C4-2B (cell line): ENCODE measurements around the gene PER1.

Source experiments
- H3K27ac ChIP-seq: fragments of 450-650 bp; 2 replicates; pipeline ENCODE4 v1.5.1; 2017
- ZFX ChIP-seq: fragments of 450-650 bp; IDR thresholded peaks from 2 replicates; pipeline ENCODE4 v1.6.1; 2017
- TF ChIP-seq, protein P1 (sequence below): fragments of 450-650 bp; conservative IDR thresholded peaks from 2 replicates; pipeline ENCODE4 v1.5.1; 2017; ENCODE audit warnings: mild to moderate bottlenecking

The PER1 gene

GRCh38 chr17:8144401-8145231 lies 7.6 kb downstream of the PER1 start:
- TF ChIP-seq, protein P1, sequence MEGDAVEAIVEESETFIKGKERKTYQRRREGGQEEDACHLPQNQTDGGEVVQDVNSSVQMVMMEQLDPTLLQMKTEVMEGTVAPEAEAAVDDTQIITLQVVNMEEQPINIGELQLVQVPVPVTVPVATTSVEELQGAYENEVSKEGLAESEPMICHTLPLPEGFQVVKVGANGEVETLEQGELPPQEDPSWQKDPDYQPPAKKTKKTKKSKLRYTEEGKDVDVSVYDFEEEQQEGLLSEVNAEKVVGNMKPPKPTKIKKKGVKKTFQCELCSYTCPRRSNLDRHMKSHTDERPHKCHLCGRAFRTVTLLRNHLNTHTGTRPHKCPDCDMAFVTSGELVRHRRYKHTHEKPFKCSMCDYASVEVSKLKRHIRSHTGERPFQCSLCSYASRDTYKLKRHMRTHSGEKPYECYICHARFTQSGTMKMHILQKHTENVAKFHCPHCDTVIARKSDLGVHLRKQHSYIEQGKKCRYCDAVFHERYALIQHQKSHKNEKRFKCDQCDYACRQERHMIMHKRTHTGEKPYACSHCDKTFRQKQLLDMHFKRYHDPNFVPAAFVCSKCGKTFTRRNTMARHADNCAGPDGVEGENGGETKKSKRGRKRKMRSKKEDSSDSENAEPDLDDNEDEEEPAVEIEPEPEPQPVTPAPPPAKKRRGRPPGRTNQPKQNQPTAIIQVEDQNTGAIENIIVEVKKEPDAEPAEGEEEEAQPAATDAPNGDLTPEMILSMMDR: no peak
- no peak for TF ChIP-seq ZFX
- no peak overlapping the region for H3K27ac ChIP-seq

DNA sequence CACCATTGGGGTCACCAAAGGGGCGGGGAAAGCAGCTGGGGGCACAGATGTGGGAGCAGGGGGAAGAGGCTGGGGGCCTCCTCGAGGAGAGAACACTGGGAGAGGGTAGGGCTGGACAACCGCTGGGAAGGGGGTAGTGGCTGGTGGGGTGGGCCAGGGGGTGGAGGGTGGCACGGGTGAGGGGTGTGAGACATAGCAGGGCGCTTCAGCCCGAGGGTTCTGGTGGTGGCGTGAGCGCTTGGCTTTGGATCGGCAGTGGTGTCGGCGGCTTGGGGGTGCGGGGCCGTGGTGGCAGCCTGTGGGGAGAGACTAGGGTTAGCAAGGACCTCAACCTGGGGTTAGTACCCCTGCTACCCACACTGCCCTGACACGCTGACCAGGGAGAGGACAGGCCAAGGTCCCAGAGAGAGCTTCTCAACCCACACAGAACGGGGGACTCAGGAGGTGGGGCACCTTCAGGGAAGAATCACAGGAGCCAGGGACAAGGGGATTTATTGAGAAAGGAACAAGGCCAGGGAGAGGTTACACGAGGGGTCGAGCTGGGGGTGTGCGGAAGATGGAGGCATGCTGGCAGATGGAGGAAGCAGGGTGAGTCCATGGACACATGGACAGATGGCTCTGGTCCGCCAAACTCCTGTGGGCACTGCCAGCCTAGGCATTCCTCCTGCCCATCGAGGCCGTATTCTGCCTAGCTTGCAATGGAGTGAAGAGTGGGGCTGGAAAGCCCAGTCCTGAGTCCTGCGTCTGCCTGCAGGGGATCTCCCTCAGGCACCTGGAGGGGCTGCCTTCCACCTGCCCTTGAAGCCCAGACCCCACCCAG lies 8.4 kb downstream of the PER1 start:
- TF ChIP-seq, protein P1: no peak
- TF ChIP-seq ZFX: no peak
- no peak overlapping the region for H3K27ac ChIP-seq

GRCh38 chr17:8142887-8143580 lies 9.2 kb downstream of the PER1 start:
- H3K27ac ChIP-seq: no peak overlapping the region
- TF ChIP-seq, protein P1: no peak
- TF ChIP-seq ZFX: no peak

- TF ChIP-seq, protein P1: no peak
- TF ChIP-seq ZFX: no peak
- H3K27ac ChIP-seq: no peak overlapping the region
These were observed 9.9 kb downstream of the PER1 start for GRCh38 chr17:8142158-8142886.

DNA sequence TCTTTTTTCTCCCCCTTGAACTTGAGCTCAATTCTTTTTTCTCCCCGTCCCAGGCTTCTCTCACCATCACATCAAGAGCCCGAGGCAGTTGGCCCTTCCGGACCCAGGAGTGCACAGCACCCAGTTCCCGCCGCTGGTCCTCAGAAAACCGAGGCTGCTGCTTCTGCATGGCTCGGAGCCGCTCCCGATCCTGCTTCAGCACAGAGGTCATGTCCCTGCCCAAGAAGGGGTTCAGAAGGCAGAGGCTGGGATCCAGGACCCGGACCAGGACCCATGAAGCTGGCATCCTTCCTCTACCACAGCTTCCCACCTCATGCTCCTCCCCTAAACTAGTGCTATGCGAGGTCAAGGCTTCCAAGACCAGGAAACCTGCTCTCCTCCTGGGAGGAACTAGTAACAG lies 10.5 kb downstream of the PER1 start:
- TF ChIP-seq, protein P1: no peak
- TF ChIP-seq ZFX: no peak
- no peak overlapping the region for H3K27ac ChIP-seq

GRCh38 chr17:8141045-8141444 lies 11.2 kb downstream of the PER1 start:
- no peak for TF ChIP-seq ZFX
- TF ChIP-seq, protein P1: no peak
- no peak overlapping the region for H3K27ac ChIP-seq
